Osteoblast (primary cell): ENCODE measurements around the gene FGF14. TPM values are rescaled to one million over a fixed set of nuclear protein-coding genes. Genes with fewer than 3 reads are reported as not detected.

Source experiments
- DNase-seq: peaks from one replicate; pipeline ENCODE4 v3.0.0; 2011; ENCODE audit warnings: low spot score, mixed read lengths; ENCODE audit not compliant: insufficient read length; ENCODE audit errors: missing footprints
- H2AFZ ChIP-seq: 2 replicates; pipeline ENCODE4 v1.6.0; 2011; ENCODE audit warnings: mild to moderate bottlenecking, low read length
- H3K27ac ChIP-seq: 2 replicates; pipeline ENCODE4 v1.5.1; 2011; ENCODE audit warnings: mild to moderate bottlenecking, low read depth, low read length, moderate library complexity
- H3K27me3 ChIP-seq: 2 replicates; pipeline ENCODE4 v1.6.0; 2012; ENCODE audit warnings: mild to moderate bottlenecking, control low read depth, inconsistent platforms, low read length, moderate library complexity; ENCODE audit not compliant: insufficient read depth
- H3K36me3 ChIP-seq: 2 replicates; pipeline ENCODE4 v1.5.1; 2011; ENCODE audit warnings: mild to moderate bottlenecking, low read length, control low read depth, moderate library complexity; ENCODE audit not compliant: insufficient read depth
- H3K4me1 ChIP-seq: 2 replicates; pipeline ENCODE4 v1.5.1; 2011; ENCODE audit warnings: mild to moderate bottlenecking, low read length, control low read depth, moderate library complexity; ENCODE audit not compliant: insufficient read depth
- H3K4me2 ChIP-seq: 2 replicates; pipeline ENCODE4 v1.6.0; 2011; ENCODE audit warnings: mild to moderate bottlenecking, low read length; ENCODE audit not compliant: insufficient read depth
- H3K4me3 ChIP-seq: fragments of 200-600 bp; sonication (generic); 3 replicates; pipeline ENCODE4 v1.5.1; 2012; ENCODE audit warnings: mild to moderate bottlenecking, low read length, inconsistent platforms; ENCODE audit not compliant: insufficient read depth
- H3K79me2 ChIP-seq: 2 replicates; pipeline ENCODE4 v1.6.0; 2012; ENCODE audit warnings: mild to moderate bottlenecking, low read length, control low read depth, inconsistent platforms; ENCODE audit not compliant: insufficient read depth
- H3K9me3 ChIP-seq: 2 replicates; pipeline ENCODE4 v1.5.1; 2011; ENCODE audit warnings: low read depth, low read length, control low read depth
- H4K20me1 ChIP-seq: 2 replicates; pipeline ENCODE4 v1.6.0; 2012; ENCODE audit warnings: mild to moderate bottlenecking, low read length, control low read depth; ENCODE audit not compliant: insufficient read depth
- CTCF ChIP-seq: IDR thresholded peaks from 2 replicates; pipeline ENCODE4 v1.5.1; 2011; ENCODE audit warnings: mild to moderate bottlenecking, low read depth, low read length, moderate library complexity; ENCODE audit errors: extremely low read depth
- total RNA-seq: library from RNA; depleted of rRNA; stranded (reverse); fragments of >200 nt; gene quantifications from 2 replicates; pipeline ENCODE4 v1.2.3, GENCODE V29; 2012

The FGF14 gene
- total RNA-seq, 1 donor = under 0.01 TPM

- no peaks in the 10 kb centered on the region for H4K20me1 ChIP-seq
- H3K79me2 ChIP-seq = no peaks in the 10 kb centered on the region
- no peaks in the 10 kb centered on the region for H3K9me3 ChIP-seq
- no peak overlapping the region for H3K27ac ChIP-seq
- no peak overlapping the region for H2AFZ ChIP-seq
- DNase-seq = no peak
- no peaks in the 10 kb centered on the region for H3K27me3 ChIP-seq
- no peak overlapping the region for H3K4me3 ChIP-seq
- no peaks in the 10 kb centered on the region for H3K4me1 ChIP-seq
- TF ChIP-seq CTCF = no peak
- H3K36me3 ChIP-seq = no peaks in the 10 kb centered on the region
- H3K4me2 ChIP-seq = no peak overlapping the region
Observed at GRCh38 chr13:102145750-102146149, 256.1 kb downstream of the FGF14 start.

GRCh38 chr13:102142473-102142826 is 259.4 kb downstream of the FGF14 start:
- Histone ChIP-seq H3K27ac (no peak overlapping the region), H3K79me2 (no peaks in the 10 kb centered on the region), H2AFZ (no peak overlapping the region), H3K36me3 (no peaks in the 10 kb centered on the region), H3K4me2 (no peak overlapping the region), H3K4me1 (no peaks in the 10 kb centered on the region), H3K4me3 (no peak overlapping the region), H3K9me3 (no peaks in the 10 kb centered on the region), H4K20me1 (no peaks in the 10 kb centered on the region), H3K27me3 (no peaks in the 10 kb centered on the region)
- TF ChIP-seq CTCF = no peak
- no peak for DNase-seq

- no peak for DNase-seq
- Histone ChIP-seq H3K79me2 (no peaks in the 10 kb centered on the region), H2AFZ (no peak overlapping the region), H4K20me1 (no peaks in the 10 kb centered on the region), H3K27me3 (no peaks in the 10 kb centered on the region), H3K27ac (no peak overlapping the region), H3K36me3 (no peaks in the 10 kb centered on the region), H3K4me3 (no peak overlapping the region), H3K4me1 (no peaks in the 10 kb centered on the region), H3K9me3 (no peaks in the 10 kb centered on the region), H3K4me2 (no peak overlapping the region)
- TF ChIP-seq CTCF = peak; percentile 78
Observed at GRCh38 chr13:102141625-102142472, 260.0 kb downstream of the FGF14 start.

DNA sequence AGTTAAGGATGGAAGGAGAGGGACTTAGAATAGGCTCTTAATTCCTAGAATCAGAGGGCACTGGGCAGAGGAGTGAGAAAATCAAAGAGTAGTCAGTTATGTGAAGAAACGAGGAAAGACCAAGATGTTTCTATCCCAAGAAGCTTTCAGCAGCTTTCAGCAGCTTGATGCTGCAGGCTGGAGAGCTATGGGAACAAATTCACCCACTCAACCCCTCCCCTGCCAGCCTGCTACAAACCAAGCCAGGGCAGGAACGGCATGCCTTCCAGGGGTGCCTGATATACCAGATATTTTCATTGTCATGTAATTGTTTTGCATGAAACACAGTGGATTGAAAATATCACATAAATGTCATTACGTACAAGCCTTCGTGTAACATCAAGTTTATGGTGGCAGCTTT is 262.2 kb downstream of the FGF14 start:
- H3K4me1 ChIP-seq = no peaks in the 10 kb centered on the region
- H3K9me3 ChIP-seq = no peaks in the 10 kb centered on the region
- no peaks in the 10 kb centered on the region for H3K79me2 ChIP-seq
- H3K27ac ChIP-seq = no peak overlapping the region
- no peak for TF ChIP-seq CTCF
- H3K4me3 ChIP-seq = no peak overlapping the region
- DNase-seq = no peak
- no peaks in the 10 kb centered on the region for H3K27me3 ChIP-seq
- no peak overlapping the region for H2AFZ ChIP-seq
- H4K20me1 ChIP-seq = no peaks in the 10 kb centered on the region
- no peak overlapping the region for H3K4me2 ChIP-seq
- H3K36me3 ChIP-seq = no peaks in the 10 kb centered on the region
